ENCODE results near the gene LDB3.

Gene LDB3

DNA sequence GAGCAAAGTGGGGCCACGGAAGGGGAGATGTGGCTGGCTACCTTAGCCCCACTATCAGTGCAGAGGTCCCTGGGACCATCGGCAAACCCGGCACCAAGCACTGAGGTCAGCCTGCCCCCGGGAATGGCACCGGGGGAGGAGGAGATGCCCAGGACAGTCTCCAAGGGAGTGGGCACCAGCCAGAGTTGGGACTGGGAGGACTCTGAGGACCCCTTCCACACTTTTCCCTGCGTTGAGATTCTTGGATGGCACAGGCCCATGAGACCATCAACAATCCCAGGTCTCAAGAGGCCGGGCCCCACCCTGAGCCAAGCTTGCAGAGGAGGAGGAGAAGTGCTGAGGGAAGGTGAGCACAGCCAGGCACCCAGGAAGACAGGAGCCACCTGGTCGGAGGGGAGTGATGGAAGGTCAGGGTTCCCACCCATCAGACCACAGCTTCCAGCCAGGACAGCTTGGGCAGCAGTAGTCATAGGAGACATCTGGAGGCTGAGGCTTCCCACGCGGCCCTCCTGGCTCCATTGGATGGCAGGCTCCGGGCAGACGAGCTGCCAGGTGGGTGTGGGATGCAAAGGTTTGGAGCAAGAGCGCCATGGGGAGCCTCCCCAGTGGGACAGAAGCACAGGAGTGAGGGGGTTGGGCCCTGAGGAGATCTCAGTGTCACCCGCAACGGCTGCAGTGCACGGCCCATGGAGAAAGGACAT, 16.5 kb upstream of the LDB3 start:
- DNase-seq (ENCODE audit: low read depth), result no peak

DNA sequence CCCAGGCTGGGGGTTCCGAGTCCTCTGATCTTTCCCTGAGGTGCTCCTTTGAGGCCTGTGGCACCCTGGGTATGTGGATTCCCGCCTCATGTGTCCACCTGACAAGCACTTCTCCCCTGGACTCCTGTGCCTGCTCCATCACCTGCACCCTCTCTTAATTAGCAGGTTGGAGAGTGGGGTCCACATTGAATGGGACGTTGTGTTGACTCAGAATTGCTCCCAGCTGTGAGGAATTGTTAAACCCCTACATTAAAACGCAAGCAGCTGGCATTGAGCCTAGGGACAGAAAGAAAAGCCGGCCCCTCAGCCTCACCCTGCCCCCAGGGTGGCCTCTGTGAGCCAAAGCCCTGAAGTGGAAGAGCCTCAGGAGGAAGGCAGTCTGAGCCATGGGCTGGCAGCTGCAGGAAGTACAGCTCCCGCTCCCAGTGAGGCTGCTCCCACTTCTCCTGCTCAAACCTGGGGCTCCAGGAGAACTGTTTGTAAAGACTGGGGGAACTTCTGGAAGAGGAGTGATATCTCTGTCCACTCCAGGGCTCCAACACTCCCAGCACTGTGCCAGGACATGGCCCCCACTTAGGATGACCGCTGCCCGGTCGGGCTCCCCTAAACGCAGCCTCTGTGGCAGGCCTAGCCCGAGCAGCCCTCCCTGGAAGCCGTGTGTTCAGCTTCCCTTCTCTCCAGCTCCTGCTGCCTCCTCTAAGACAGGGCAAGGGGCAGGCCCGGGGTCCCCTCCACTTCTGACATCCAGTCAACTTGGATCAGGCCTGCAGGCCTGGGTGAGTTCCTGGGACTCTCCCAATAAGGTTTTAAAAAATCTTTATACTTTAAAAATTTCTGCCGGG, 15.7 kb upstream of the LDB3 start:
- no peak for DNase-seq (ENCODE audit: low read depth)

- DNase-seq (ENCODE audit: low read depth), result no peak
Observed at GRCh38 chr10:86653379-86653778, 14.9 kb upstream of the LDB3 start.

DNA sequence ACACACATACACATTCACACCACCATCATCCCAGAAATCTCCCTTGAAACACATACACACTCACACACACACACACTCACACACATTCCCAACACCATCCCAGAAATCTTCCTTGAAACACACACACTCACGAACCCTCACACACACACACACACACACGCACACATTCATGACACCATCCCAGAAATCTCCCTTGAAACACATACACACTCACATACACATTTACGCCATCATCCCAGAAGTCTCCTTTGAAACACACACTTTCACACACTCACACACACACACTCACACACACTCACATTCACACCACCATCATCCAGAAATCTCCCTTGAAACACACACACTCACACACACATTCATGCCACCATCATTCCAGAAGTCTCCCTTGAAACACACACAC, 14.3 kb upstream of the LDB3 start:
- no peak for DNase-seq (ENCODE audit: low read depth)

GRCh38 chr10:86654411-86655172, 13.7 kb upstream of the LDB3 start, which contains the start of gene OPN4:
TSS of gene OPN4 (plus strand) at chr10:86654547. CDS start at chr10:86654784, 237 bp downstream.
- no peak for DNase-seq (ENCODE audit: low read depth)

DNA sequence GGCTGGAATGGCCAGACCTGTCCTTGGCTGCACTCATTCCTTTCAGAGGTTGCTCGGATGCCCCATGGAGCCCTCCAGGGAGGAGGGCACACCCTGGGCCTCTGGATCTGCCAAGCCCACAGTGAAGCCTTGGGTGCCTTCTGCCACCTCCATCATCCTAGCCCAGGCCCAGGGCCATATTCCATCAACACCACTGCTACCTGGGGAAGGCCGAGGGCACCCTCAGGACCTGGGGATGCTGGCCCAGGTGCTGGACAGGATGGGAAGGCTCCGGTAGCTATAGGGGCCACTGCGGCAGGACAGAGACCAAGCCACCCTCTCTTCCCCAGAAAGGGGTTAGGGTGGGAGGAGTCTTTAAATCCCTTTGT, 13.2 kb upstream of the LDB3 start:
- DNase-seq (ENCODE audit: low read depth), result no peak

DNA sequence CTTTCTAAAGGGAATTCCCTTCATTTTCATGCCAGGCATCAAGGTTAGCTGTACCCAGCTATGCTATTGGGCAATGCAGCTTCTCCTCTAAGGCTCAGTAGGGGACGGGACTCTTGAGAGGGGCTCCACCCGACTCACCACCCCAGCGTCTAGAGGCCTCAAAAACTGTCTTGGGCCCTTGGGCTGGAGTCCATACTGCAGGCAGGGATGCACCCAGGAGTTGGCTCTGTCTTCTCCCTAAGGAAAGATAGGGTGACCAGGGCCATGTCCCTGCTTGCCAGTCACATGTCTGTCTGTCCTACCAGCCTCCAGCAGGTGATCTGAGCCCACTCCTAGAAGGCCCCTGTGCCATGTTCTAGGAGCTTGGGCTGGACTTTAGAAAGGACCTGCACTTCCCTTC, 12.7 kb upstream of the LDB3 start:
- DNase-seq (ENCODE audit: low read depth), result no peak

DNA sequence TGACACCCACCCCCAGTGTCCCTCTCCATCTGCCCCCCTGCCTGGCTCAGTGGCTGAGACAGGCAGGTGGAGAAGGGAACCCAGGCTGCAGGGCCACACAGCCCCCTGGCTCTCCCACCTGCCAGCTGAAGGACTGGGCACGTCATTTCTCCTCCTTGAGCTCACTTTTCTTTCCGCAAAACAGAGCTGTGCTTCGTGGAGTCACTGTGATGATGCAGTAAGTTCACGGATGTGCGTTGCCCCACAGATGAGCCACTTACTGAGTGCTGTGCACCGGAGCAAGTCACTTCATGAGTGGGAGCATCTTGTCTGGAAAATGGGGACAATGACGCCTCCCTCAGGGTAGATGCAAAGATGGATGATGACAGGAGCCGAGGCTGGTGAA, 11.3 kb upstream of the LDB3 start:
- no peak for DNase-seq (ENCODE audit: low read depth)

DNA sequence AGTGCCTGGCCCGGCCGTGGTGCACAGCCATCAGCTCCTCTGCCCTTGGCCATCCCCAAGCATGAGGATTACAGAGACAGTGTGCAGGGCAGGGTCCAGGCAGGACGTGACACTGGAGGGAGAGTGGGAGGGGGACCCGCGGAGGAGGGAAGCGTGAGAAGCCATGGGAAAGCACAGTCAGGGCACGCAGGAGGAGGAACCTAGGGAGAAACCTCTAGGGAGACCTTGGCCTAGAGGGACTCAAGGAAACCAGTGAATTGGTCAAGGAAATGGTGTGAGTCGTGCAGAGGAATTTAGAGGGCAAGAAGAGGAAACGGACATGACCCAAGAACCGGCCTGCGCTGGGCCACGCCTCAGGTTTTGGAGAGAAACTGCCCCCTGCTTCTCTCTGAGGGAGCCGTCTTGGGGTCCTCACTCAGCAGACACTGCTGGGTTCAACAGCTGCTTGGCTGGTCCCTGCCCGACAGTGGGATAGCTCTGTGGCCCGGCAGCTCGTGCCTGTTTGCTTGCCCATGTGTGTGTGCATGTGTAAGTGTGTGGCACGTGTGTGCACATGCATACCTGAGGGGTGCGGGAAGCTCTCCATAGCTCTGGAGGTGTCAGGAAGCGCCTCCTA, 10.8 kb upstream of the LDB3 start:
- no peak for DNase-seq (ENCODE audit: low read depth)

- DNase-seq (ENCODE audit: low read depth), result no peak
Observed at GRCh38 chr10:86658261-86658741, 10.0 kb upstream of the LDB3 start.

- DNase-seq (ENCODE audit: low read depth), result no peak
Observed at GRCh38 chr10:86658751-86659150, 9.6 kb upstream of the LDB3 start.

GRCh38 chr10:86659161-86659691, 9.1 kb upstream of the LDB3 start:
- no peak for DNase-seq (ENCODE audit: low read depth)

- DNase-seq (ENCODE audit: low read depth), result no peak
Observed at GRCh38 chr10:86659721-86660453, 8.4 kb upstream of the LDB3 start.

- DNase-seq (ENCODE audit: low read depth), result peak; percentile 13
Observed at GRCh38 chr10:86661161-86662025, 6.9 kb upstream of the LDB3 start.

- no peak for DNase-seq (ENCODE audit: low read depth)
Observed at GRCh38 chr10:86662186-86663045, 5.9 kb upstream of the LDB3 start.

- no peak for DNase-seq (ENCODE audit: low read depth)
Observed at GRCh38 chr10:86663046-86663345, 5.3 kb upstream of the LDB3 start.

- no peak for DNase-seq (ENCODE audit: low read depth)
Observed at GRCh38 chr10:86663576-86664339, 4.6 kb upstream of the LDB3 start.

DNA sequence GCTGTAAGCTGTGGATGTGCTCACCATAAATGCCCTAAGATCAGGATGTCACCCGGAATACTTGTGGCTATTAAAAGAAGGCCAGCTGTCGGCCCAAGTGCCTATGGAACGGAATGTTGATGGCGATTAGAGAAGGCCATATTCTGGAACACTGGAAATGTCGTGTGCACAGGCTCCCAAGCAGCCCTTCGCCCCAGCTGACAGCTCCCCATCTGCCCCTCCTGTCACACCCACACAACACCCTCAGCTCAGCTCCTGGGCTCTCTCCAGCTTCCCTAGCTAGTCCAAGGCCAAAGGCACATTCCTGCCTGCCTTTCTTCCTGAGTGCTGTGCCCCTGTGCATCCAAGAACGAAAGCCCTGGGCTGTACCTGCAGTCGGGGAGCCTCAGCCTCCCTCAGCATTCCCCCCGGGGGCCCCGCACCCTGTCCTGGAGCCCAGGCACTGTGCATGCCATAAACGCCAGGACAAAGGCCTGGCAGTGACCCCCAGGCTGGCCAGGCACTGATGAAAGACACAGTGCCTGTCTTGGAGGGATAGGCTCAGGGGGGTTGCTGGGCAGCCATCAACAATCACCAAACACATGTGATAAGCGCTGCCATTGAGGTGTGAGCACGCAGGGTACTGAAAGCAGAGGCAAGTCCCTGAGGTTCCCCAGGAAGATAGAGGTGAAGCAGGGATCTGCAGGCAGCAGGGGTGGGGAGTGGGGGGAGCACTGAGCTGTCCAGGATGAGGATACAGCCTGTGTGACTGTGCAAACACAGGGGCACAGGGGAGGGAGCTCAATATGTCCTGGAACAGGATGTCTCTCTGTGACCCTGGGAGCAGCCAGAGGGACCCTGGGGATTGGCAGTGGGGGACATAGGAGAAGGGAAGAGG, 3.7 kb upstream of the LDB3 start:
- no peak for DNase-seq (ENCODE audit: low read depth)
